Osteocyte (in vitro differentiated cells): ENCODE results near the gene IMMT. TPM values are rescaled to one million over a fixed set of nuclear protein-coding genes. Genes with fewer than 3 reads are reported as not detected.

ENCODE experiments used
- DNase-seq: peaks from one replicate; pipeline ENCODE4 v3.0.0; 2021; ENCODE audit warnings: mixed read lengths; ENCODE audit not compliant: unreplicated experiment; ENCODE audit errors: extremely low spot score
- H3K27ac Mint-ChIP-seq: one replicate; pipeline ENCODE4 v1.8.0; 2021; ENCODE audit warnings: mild to moderate bottlenecking, mixed read lengths; ENCODE audit not compliant: unreplicated experiment
- H3K27me3 Mint-ChIP-seq: one replicate; pipeline ENCODE4 v1.8.0; 2021; ENCODE audit warnings: mixed read lengths; ENCODE audit not compliant: unreplicated experiment
- H3K36me3 Mint-ChIP-seq: one replicate; pipeline ENCODE4 v1.8.0; 2021; ENCODE audit warnings: mixed read lengths; ENCODE audit not compliant: unreplicated experiment
- H3K4me1 Mint-ChIP-seq: one replicate; pipeline ENCODE4 v1.8.0; 2021; ENCODE audit warnings: mixed read lengths; ENCODE audit not compliant: unreplicated experiment
- H3K4me3 Mint-ChIP-seq: one replicate; pipeline ENCODE4 v1.8.0; 2021; ENCODE audit warnings: mild to moderate bottlenecking, moderate library complexity, mixed read lengths; ENCODE audit not compliant: unreplicated experiment
- H3K9me3 Mint-ChIP-seq: one replicate; pipeline ENCODE4 v1.8.0; 2021; ENCODE audit warnings: mixed read lengths; ENCODE audit not compliant: unreplicated experiment
- total RNA-seq: library from RNA; stranded (reverse); gene quantifications from 2 replicates; pipeline ENCODE4 v1.2.1, GENCODE V29; 2021
- TF ChIP-seq, protein P1 (sequence below): fragments of 200-600 bp; sonication (generic); IDR thresholded peaks from 2 replicates; pipeline ENCODE4 v1.5.0; 2021; ENCODE audit warnings: antibody characterized with exemption, mild to moderate bottlenecking, moderate library complexity

The IMMT gene
- total RNA-seq, 1 donor from 2014 or later: 79.9 TPM

DNA sequence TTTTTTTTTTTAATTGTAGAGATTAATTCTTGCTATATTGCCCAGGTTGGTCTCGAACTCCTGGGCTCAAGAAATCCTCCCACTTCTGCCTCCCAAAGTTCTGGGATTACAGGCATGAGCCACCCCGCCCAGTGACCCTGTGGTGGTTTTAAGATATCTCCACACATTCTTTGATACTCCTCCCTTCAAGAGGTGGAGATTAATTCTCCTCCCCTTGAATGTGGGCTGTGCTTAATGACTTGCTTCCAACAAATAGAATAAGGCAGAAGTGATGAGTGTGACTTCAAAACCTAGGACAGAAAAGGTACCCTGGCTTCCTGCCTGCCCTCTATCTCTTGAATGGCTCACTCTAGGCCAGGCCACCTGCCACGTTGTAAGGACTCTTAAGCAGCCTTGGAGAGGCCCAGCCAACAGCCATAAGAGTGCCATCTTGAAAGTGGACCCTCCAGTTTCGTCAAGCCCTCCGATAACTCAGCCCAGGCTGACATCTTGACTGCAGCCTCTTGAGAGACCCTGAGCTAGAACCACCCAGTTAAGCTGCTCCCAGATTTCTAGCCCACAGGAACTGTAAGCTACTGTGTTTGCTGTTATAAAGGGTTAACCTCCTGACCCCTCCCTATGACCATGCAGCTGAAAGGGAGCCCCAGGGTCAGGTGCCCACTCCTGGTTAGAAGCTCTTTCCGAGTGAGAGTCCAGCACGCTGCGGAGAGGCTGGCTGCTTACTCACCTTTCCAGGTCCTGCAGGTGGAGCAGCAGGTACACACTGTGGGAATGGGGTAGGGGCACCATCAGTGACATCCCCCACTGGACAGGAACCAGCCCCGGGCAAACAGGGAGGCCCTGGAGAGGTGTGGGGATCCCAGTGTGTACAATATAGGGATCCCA, 31.6 kb upstream of the IMMT start:
- no peak for DNase-seq
- peaks cover 13% of the 10 kb centered on the region for H3K4me1 Mint-ChIP-seq
- TF ChIP-seq, protein P1, sequence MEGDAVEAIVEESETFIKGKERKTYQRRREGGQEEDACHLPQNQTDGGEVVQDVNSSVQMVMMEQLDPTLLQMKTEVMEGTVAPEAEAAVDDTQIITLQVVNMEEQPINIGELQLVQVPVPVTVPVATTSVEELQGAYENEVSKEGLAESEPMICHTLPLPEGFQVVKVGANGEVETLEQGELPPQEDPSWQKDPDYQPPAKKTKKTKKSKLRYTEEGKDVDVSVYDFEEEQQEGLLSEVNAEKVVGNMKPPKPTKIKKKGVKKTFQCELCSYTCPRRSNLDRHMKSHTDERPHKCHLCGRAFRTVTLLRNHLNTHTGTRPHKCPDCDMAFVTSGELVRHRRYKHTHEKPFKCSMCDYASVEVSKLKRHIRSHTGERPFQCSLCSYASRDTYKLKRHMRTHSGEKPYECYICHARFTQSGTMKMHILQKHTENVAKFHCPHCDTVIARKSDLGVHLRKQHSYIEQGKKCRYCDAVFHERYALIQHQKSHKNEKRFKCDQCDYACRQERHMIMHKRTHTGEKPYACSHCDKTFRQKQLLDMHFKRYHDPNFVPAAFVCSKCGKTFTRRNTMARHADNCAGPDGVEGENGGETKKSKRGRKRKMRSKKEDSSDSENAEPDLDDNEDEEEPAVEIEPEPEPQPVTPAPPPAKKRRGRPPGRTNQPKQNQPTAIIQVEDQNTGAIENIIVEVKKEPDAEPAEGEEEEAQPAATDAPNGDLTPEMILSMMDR: no peak
- H3K27me3 Mint-ChIP-seq: no peaks in the 10 kb centered on the region
- no peaks in the 10 kb centered on the region for H3K36me3 Mint-ChIP-seq
- no peak overlapping the region for H3K4me3 Mint-ChIP-seq
- no peak overlapping the region for H3K27ac Mint-ChIP-seq
- H3K9me3 Mint-ChIP-seq: no peaks in the 10 kb centered on the region

DNA sequence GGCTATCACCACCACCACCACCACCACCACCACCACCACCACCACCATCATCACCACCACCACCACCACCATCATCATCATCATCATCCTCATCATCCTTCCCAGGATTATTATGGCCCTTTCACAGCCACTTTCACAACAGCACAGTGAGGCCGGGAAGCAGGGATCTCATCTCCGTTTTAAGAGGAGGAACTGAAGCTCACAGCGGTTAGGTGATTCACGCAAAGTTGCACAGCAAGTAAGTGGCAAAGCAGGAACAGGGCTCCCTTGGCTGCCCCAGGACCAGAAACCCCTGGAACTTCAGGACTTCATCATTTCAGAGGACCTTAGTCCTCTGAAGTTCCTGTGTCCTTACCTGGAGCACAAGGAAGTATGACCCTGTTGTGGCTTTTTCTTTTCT, 30.8 kb upstream of the IMMT start:
- no peak for DNase-seq
- H3K27ac Mint-ChIP-seq: no peak overlapping the region
- no peaks in the 10 kb centered on the region for H3K9me3 Mint-ChIP-seq
- H3K27me3 Mint-ChIP-seq: no peaks in the 10 kb centered on the region
- H3K4me1 Mint-ChIP-seq: peaks cover 13% of the 10 kb centered on the region
- TF ChIP-seq, protein P1: no peak
- no peak overlapping the region for H3K4me3 Mint-ChIP-seq
- no peaks in the 10 kb centered on the region for H3K36me3 Mint-ChIP-seq

DNA sequence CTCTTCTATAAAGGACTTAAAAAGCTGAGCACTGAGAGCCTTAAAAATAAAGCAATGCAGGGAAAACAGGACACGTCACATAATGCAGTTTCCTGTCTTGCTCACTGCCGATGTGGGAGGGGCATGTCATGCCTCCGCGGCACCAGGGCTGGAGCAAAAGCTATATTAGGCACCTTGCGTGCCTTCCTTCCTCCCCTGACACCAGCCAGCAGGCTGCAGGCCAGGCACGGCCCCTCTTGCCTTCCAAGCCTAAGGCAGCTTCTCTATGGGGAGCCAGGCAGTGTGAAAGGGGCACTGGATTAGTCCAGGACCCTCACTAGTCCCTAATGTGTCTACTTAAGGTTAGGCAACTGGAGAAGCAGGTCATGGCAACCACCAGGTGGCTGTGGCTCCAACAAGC, 30.3 kb upstream of the IMMT start:
- H3K4me3 Mint-ChIP-seq: no peak overlapping the region
- DNase-seq: no peak
- no peaks in the 10 kb centered on the region for H3K36me3 Mint-ChIP-seq
- H3K27ac Mint-ChIP-seq: no peak overlapping the region
- no peaks in the 10 kb centered on the region for H3K27me3 Mint-ChIP-seq
- TF ChIP-seq, protein P1: no peak
- peaks cover 13% of the 10 kb centered on the region for H3K4me1 Mint-ChIP-seq
- H3K9me3 Mint-ChIP-seq: no peaks in the 10 kb centered on the region

DNA sequence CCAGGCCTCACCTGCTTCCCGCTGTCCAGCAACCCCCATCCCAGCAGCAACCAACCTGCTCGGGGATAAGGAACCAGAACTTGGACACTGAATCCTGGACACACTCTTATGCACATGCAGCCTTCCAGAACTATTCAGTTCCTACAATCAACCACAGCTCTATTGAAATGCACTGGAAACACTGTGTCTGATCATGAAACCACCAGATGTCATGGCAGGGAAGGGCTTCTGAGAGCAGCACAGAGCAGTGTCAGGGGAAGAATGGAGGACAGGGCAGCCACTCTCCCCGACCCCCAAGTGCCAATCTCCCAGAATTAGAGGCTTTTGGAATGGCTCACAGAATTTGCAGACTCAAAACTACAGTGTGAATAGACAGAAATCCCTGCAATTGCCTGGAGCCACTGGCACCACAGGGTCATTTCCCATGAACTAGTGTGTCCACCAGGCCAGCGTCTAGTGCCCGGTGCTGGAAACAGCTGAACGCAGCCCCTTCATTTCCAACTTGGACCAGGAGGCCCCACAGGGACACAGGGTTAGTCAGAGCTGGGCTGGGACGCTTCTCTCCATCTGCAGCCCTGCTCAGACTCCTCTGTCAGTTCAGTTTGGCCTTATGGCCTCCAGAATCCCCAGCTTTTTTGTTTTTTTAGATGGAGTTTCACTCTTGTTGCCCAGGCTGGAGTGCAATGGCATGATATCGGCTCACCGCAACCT, 29.5 kb upstream of the IMMT start:
- no peaks in the 10 kb centered on the region for H3K27me3 Mint-ChIP-seq
- no peak overlapping the region for H3K27ac Mint-ChIP-seq
- H3K4me3 Mint-ChIP-seq: no peak overlapping the region
- no peaks in the 10 kb centered on the region for H3K36me3 Mint-ChIP-seq
- peak; percentile 67 for DNase-seq
- peaks cover 13% of the 10 kb centered on the region for H3K4me1 Mint-ChIP-seq
- no peaks in the 10 kb centered on the region for H3K9me3 Mint-ChIP-seq
- TF ChIP-seq, protein P1: no peak

DNA sequence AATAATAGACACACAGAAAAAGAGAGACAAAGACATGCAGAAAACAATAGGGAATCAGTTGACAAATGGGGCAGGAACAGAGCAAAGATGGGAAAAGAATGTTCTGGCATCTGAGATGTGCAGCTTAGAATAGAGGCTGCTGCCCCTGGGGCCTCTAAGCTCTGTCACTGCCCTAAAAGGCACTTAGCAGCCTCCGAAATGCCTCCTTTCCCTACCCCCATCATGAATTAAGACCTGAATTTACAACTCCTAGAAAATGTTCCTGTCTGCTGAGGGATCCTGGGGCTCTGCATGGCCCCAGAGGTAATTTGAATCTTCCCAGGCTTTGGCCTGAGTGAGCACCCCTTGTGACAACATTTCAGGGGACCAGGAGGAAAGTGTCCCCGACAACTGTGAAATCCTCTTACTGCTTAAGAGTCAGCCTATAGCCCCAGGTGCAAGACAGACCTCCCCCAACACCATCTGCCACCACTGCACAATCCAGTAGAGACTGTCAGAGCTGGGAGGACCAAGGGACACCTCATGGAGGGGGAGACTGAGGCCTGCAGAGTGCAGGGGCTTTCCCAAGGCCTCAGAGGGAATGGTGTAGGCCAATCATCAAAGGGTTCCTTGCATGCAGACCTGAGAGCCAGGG, 28.8 kb upstream of the IMMT start:
- DNase-seq: peak; percentile 38
- no peaks in the 10 kb centered on the region for H3K27me3 Mint-ChIP-seq
- H3K4me1 Mint-ChIP-seq: peaks cover 13% of the 10 kb centered on the region
- no peak overlapping the region for H3K27ac Mint-ChIP-seq
- H3K9me3 Mint-ChIP-seq: no peaks in the 10 kb centered on the region
- TF ChIP-seq, protein P1: no peak
- H3K36me3 Mint-ChIP-seq: no peaks in the 10 kb centered on the region
- H3K4me3 Mint-ChIP-seq: no peak overlapping the region
